Muscle of back (tissue), 11 donors: ENCODE results near the gene GSTT2B. TPM values are rescaled to one million over a fixed set of nuclear protein-coding genes. Genes with fewer than 3 reads are reported as not detected.
"Not testable (repeated sequence)": the region's sequence is repeated elsewhere in the genome, so short reads cannot be mapped to it uniquely, and the experiment has no call there.

Experiments
- DNase-seq, 3 donors: peaks; one replicate each; pipeline versions ENCODE4 v3.0.0 to v3.0.0-alpha.2; 2013
- polyA plus RNA-seq, 10 donors: library from polyadenylated mRNA; unstranded; fragments of 120-200 nt; gene quantifications; one replicate each; pipeline ENCODE4 v1.2.1, GENCODE V29; 2013; ENCODE audit not compliant: insufficient read length in 10 of 10

Gene GSTT2B
- polyA plus RNA-seq, 10 donors: 2.2 to 33.9 (median 9.4) TPM

- not testable (repeated sequence) for DNase-seq
Measured at GRCh38 chr22:23986538-23987178, 25.7 kb upstream of the GSTT2B start.

GRCh38 chr22:23986089-23986488, 25.1 kb upstream of the GSTT2B start:
- not testable (repeated sequence) for DNase-seq

- DNase-seq: peak in 1 of 3 donors; percentile 34
Measured at GRCh38 chr22:23984430-23984829, 23.4 kb upstream of the GSTT2B start.

GRCh38 chr22:23980567-23980966, 19.6 kb upstream of the GSTT2B start:
- DNase-seq: not testable (repeated sequence)

DNA sequence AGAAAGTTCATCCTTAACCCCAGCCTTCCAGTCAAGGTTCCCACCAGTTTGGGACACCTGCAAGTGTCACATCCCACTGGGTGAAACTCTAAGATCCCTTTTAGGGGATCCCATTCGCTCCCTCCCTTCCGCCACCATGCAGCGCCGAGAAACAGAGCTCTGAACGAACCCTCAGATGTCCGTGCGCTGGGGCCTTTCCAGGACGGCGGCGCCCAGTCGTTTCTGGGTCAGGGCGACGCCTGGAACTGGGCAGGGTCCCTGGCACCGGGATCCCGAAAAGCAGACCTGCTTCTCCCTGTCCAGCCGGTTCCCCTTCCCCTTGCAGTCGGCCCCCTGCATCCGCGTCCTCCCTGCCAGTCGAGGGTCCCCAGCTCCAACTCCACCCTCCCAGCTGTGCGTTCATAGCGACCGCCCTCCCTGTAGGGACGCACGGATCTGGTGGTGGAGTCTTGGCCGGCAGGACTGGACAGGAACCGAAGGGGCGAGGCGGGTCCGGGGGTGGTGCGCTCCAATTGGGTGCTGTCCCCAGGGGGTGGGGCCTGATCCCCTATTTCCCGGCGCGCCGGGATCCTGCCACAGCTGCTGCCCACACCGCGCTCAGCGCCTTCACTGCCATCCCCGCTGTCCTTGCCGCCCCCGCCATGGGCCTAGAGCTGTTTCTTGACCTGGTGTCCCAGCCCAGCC, 18.7 kb upstream of the GSTT2B start, which contains the start of gene GSTT2:
GSTT2 (plus strand) TSS at position 578 of the 684 bp plus-strand sequence.
- DNase-seq: not testable (repeated sequence)

GRCh38 chr22:23977304-23977703, 16.3 kb upstream of the GSTT2B start:
- not testable (repeated sequence) for DNase-seq

GRCh38 chr22:23974836-23975352, 13.9 kb upstream of the GSTT2B start:
- not testable (repeated sequence) for DNase-seq

- not testable (repeated sequence) for DNase-seq
Measured at GRCh38 chr22:23974345-23974744, 13.3 kb upstream of the GSTT2B start, which contains the start of gene DDT. Gene DDT (minus strand): TSS chr22:23974441. CDS start chr22:23974414, 27 bp downstream.

DNA sequence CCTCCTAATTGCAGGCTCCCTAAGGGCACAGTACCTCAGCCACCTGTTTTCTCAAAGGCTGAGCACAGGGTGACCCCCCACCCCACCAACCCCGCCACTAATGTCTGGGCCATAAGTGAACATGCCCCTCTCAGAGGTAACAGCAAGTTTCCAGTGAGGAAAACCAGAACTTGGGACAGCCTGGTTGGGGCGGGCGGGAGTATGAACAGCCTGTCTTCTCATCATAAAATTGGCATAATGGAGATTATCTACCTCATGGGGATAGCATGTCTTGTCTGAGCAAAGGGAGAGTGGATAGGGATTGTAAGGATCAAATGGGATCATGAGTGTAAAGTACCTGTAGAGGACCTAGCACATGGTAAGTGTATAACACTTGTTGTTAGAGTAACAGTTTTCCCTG, 10.9 kb upstream of the GSTT2B start:
- not testable (repeated sequence) for DNase-seq

DNA sequence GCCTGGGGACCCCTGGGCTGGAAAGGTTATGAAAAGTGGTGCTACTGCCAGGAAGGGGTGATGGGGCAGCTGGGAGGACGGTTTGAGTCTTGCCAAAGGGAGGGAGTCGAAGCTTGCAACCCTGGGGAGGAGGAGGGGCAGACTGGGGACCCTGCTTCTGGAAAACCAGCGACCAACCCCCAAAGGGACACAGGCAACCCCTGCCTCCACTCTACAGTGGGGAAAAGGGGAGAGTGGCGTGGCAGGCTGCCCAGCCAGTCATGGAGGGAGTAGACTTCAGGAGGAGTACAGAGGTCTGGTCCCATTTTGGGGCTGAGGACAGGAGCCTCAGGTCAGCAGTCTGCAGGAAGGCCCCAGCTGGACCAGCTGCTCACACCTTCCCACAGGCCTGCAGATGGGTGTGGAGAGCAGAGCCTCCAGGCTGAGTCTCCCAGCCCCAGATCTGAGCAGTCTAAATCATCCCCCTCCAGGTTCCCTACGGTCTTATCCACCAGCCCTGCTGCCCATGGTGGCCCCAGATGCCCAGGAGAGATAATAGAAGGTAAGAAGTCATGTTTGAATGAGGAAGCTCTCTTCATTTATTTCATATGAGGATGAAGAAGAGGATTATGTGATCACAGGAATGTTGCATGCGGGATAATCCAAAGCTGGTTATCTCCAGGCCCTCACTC, 10.0 kb upstream of the GSTT2B start:
- DNase-seq: no peak

GRCh38 chr22:23970201-23970641, 9.2 kb upstream of the GSTT2B start:
- no peak for DNase-seq

GRCh38 chr22:23969071-23969470, 8.1 kb upstream of the GSTT2B start:
- DNase-seq: no peak

DNA sequence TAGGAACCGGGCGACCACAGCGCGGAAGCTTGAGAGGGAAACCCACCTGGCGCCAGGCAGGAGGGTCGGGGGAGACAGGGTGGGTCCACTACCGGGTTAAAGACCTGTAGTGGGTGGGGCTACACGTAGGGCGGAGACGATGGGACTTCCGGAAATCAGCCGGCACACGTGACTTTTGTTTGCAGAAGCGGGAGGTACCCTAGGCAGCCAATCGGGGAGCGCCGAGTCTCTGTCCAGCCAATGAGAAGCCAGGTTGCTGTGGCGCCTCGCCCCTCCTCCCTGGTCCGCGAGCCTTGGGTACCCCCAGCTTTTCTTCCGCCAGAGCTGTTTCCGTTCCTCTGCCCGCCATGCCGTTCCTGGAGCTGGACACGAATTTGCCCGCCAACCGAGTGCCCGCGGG, 5.6 kb upstream of the GSTT2B start, which contains the start of gene DDTL:
DDTL (plus strand) TSS at position 321 of the 400 bp plus-strand sequence; CDS start at position 348, 27 bp downstream.
- DNase-seq: not testable (repeated sequence)

GRCh38 chr22:23966094-23966493, 5.1 kb upstream of the GSTT2B start:
- DNase-seq: not testable (repeated sequence)

GRCh38 chr22:23956301-23956900, 4.6 kb downstream of the GSTT2B start:
- DNase-seq: peak; percentile 57 to 81 (median 74)

DNA sequence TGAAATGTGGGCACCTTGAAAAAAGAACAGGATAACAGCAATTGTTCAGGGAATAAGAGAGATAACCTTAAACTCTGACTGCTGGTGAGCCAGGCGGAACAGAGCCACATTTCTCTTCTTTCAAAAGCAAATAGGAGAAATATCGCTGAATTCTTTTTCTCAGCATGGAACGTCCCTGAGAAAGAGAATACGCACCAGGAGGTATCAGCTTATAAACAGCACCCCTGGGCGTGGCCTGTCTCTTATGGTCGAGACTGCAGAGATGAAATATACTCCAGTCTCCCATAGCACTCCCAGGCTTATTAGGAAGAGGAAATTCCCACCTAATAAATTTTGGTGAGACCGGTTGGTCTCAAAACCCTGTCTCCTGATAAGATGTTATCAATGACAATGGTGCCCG, 5.1 kb downstream of the GSTT2B start:
- DNase-seq: not testable (repeated sequence)

- DNase-seq: not testable (repeated sequence)
Measured at GRCh38 chr22:23954991-23955305, 6.0 kb downstream of the GSTT2B start.

- not testable (repeated sequence) for DNase-seq
Measured at GRCh38 chr22:23954193-23954990, 6.6 kb downstream of the GSTT2B start.

DNA sequence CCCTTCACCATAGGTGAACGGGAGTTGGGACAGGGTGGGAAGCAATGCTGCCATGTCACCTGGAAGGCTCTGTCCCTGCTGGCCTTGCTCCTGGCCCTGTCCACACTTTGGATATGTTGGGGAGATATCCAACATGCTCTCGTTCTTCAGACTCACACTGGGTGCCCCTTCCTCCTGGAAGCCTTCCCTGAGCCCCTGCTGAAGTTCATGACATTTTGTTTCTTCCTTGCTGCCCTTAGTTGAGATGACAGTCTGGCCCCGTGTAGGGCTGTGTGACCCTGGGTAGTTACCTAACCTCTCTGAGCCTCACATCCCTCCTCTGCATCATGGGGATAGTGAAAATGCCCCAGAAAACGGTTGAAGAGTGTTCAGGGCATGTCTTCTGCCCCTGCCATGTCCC, 7.5 kb downstream of the GSTT2B start:
- DNase-seq: not testable (repeated sequence)

GRCh38 chr22:23952794-23953405, 8.1 kb downstream of the GSTT2B start:
- DNase-seq: not testable (repeated sequence)
